ENCODE results near the gene ABL1. TPM values are rescaled to one million over a fixed set of nuclear protein-coding genes. Genes with fewer than 3 reads are reported as not detected.
A peak's percentile ranks its signal among the peaks of the same experiment; 100 is the strongest.
"Not testable (repeated sequence)": the region's sequence is repeated elsewhere in the genome, so short reads cannot be mapped to it uniquely, and the experiment has no call there.

The ABL1 gene
- total RNA-seq, 6 experiments from 2014 or later, result 56.0 to 63.5 (median 62.8) TPM

DNA sequence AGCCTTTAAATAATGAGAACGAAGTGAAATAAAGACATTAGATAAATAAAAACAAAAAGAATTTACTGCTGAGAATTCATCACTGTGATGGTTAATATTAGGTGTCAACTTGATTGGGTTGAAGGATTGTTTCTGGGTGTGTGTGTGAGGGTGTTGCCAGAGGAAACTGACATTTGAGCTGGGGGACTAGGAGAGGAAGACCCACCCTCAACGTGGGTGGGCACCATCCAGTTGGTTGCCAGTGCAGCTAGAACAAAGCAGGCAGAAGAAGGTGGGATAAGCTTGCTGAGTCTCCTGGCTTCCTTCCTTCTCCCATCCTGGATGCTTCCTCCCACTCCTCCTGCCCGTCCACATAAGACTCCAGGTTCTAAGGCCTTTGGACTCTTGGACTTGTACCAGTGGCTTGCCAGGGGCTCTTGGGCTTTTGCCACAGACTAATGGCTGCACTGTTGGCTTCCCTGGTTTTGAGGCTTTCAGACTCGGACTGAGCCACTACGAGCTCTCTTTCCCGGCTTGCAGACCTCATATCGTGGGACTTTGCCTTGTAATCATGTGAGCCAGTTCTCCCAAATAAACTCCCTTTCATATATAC is 43.7 kb upstream of the ABL1 start:
- peaks cover 17% of the 10 kb centered on the region for H3K36me3 Mint-ChIP-seq (ENCODE audit: low read depth)
- peaks cover 17% of the 10 kb centered on the region for H3K9me3 Mint-ChIP-seq
- no peak overlapping the region for H3K4me3 Mint-ChIP-seq
- TF ChIP-seq, protein P1, sequence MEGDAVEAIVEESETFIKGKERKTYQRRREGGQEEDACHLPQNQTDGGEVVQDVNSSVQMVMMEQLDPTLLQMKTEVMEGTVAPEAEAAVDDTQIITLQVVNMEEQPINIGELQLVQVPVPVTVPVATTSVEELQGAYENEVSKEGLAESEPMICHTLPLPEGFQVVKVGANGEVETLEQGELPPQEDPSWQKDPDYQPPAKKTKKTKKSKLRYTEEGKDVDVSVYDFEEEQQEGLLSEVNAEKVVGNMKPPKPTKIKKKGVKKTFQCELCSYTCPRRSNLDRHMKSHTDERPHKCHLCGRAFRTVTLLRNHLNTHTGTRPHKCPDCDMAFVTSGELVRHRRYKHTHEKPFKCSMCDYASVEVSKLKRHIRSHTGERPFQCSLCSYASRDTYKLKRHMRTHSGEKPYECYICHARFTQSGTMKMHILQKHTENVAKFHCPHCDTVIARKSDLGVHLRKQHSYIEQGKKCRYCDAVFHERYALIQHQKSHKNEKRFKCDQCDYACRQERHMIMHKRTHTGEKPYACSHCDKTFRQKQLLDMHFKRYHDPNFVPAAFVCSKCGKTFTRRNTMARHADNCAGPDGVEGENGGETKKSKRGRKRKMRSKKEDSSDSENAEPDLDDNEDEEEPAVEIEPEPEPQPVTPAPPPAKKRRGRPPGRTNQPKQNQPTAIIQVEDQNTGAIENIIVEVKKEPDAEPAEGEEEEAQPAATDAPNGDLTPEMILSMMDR (IDR thresholded peaks at IDR 0.05), result no peak
- H3K27ac Mint-ChIP-seq, result no peak overlapping the region
- H3K4me1 Mint-ChIP-seq (ENCODE audit: low read depth), result peaks cover 16% of the 10 kb centered on the region
- peaks cover 2% of the 10 kb centered on the region; the same call in 1 of the 2 replicates for H3K27me3 Mint-ChIP-seq (ENCODE audit: insufficient read depth)
- no peak for DNase-seq

DNA sequence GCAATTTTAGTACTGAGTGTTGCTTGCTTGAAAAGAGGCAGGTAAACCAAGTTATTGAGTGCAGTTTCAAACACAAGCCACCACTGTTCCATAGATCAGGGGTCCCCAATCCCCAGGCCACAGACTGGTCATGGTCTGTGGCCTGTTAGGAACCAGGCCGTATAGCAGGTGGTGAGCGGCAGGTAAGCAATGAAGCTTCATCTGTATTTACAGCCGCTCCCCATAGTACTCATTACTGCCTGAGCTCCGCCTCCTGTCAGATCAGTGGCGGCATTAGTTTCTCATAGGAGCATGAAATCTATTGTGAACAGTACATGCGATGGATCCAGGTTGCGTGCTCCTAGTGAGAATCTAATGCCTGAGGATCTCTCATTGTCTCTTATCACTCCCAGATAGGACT is 41.5 kb upstream of the ABL1 start:
- H3K27ac Mint-ChIP-seq, result no peak overlapping the region
- DNase-seq, result no peak
- H3K27me3 Mint-ChIP-seq (ENCODE audit: insufficient read depth), result no peaks in the 10 kb centered on the region; the same call in 1 of the 2 replicates
- H3K36me3 Mint-ChIP-seq (ENCODE audit: low read depth), result peaks cover 17% of the 10 kb centered on the region
- peaks cover 16% of the 10 kb centered on the region for H3K4me1 Mint-ChIP-seq (ENCODE audit: low read depth)
- TF ChIP-seq, protein P1 (IDR thresholded peaks at IDR 0.05), result no peak
- H3K9me3 Mint-ChIP-seq, result peaks cover 17% of the 10 kb centered on the region
- H3K4me3 Mint-ChIP-seq, result no peak overlapping the region

DNA sequence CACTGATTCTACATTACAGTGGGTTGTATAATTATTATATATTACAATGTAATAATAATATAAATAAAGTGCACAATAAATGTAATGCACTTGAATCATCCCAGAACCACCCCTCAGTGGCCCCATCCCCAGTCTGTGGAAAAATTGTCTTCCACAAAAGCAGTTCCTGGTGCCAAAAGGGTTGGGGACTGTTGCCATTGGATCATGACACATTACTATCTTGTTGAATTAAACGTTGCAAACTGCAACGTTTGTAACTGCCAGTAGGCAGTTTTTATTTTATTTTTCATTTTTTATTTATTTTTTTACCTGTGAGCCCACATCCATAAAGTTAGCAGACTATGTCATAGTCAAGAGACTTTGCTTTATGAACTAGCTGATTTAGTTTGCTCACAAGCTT is 41.0 kb upstream of the ABL1 start:
- not testable (repeated sequence) for H3K27ac Mint-ChIP-seq; DNase-seq; H3K4me3 Mint-ChIP-seq; H3K27me3 Mint-ChIP-seq (ENCODE audit: insufficient read depth)
- H3K9me3 Mint-ChIP-seq, result peaks cover 12% of the 10 kb centered on the region
- peaks cover 12% of the 10 kb centered on the region for H3K36me3 Mint-ChIP-seq (ENCODE audit: low read depth)
- peaks cover 16% of the 10 kb centered on the region for H3K4me1 Mint-ChIP-seq (ENCODE audit: low read depth)

DNA sequence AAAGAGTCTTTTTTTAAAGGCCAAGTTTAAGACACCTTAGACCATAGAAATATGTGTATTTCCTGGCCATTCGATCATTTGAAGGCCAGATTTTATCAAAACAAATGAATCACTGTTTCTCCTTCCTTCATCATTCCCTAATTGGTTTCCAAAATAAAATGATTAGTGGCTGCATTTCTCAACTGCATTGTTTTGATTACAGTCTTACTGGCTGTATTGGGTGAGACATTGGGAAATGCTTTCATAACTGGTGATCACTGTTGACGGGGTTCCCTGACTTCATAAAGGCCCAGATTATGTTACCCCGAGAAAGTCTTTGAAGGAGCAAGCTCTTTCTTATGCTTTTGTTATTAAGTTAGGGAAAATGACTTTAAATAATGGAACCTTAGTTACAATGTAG is 40.6 kb upstream of the ABL1 start:
- H3K27ac Mint-ChIP-seq, result peak overlapping the region; percentile 83
- peak; percentile 75 for DNase-seq
- H3K36me3 Mint-ChIP-seq (ENCODE audit: low read depth); H3K9me3 Mint-ChIP-seq; H3K4me3 Mint-ChIP-seq; H3K27me3 Mint-ChIP-seq (ENCODE audit: insufficient read depth): not testable (repeated sequence)
- peaks cover 16% of the 10 kb centered on the region for H3K4me1 Mint-ChIP-seq (ENCODE audit: low read depth)

DNA sequence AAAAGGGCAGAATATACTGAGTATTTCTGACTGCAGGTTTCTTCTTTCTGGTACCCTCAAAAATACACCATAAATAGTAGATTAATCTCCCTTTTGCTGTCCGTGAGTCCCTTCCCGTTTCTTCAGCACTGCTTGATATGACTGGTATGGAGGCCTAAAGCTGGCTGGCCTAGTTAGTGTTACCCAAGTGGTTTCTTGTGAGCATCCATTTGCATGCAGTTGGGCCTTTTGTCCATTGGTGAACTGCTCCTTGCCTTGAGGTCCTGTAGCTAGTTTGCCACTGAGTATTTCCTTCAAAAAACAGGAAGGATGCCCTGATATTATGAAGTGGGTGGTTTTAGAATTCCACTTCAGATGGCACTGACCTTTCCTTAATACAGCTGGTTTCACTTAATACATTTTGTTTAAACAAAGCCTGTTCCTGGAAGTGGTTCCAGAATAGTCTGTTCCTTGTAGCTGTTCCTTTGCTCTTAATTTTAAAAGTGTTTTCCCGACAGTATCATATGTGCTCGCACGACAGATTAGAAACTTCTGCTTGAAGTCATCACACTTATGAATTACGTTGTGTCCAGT is 40.0 kb upstream of the ABL1 start:
- Mint-ChIP-seq H3K9me3 (peaks cover 3% of the 10 kb centered on the region), H3K4me1 (ENCODE audit: low read depth) (peaks cover 16% of the 10 kb centered on the region), H3K4me3 (peak overlapping the region; percentile 55; the same call in 1 of the 2 replicates), H3K36me3 (ENCODE audit: low read depth) (peaks cover 2% of the 10 kb centered on the region), H3K27ac (peak overlapping the region; percentile 83), H3K27me3 (ENCODE audit: insufficient read depth) (no peaks in the 10 kb centered on the region; the same call in 1 of the 2 replicates)
- TF ChIP-seq, protein P1 (IDR thresholded peaks at IDR 0.05), result no peak
- no peak for DNase-seq

DNA sequence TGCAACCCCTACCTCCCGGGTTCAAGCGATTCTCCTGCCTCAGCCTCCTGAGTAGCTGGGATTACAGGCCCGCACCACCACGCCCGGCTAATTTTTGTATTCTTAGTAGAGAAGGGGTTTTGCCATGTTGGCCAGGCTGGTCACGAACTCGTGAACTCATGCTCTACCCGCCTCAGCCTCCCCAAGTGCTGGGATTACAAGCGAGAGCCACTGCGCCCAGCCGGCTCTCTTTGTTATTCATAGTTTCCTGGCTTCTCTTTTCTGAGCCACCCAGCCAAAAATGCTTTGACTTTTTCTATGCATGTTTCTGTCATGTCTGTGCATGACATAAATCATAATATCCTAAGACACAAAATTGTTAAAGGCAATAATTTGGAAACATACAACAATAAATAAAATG is 31.9 kb upstream of the ABL1 start:
- H3K36me3 Mint-ChIP-seq (ENCODE audit: low read depth); DNase-seq; H3K27me3 Mint-ChIP-seq (ENCODE audit: insufficient read depth); H3K27ac Mint-ChIP-seq; H3K9me3 Mint-ChIP-seq; H3K4me3 Mint-ChIP-seq: not testable (repeated sequence)
- peaks cover 12% of the 10 kb centered on the region for H3K4me1 Mint-ChIP-seq (ENCODE audit: low read depth)

DNA sequence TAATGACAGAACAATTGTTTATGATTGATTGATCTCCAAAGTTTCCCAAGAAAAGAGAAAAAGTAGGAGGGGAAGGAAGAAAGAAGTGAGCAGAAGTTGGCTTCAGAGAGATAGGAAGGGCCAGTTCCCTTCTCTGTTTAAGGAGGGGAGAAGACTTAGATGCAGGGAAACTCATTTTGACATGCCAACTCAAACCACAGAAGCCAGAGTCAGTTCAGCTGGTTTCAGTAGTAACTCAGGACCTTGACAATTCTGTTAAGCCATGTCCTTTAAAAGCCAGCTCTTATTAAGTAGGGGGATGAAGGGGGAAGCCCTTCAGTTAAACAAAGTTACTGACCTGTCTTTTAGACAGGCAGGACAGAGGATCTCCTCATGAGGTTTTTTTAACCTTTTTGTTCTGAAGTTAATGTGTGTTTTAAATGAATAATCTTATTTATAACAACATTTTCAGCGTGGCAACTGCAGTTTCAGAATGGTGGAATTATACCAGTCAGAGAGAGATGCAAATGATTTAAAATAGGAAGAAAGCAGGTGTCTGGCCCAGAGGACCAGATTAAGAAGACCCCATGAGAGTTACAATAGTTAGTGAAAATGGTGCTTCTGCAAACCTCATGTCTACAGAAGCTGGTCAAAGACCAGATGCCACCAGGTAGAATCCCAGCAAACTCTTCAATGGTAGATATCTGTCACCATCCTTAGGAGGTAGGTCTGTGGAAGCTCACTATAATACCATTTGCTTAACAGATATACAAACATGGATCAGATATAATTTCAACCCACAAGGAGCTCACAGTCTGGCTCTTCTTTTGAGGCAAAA is 29.3 kb upstream of the ABL1 start:
- Mint-ChIP-seq H3K4me3 (no peak overlapping the region), H3K9me3 (peaks cover 9% of the 10 kb centered on the region; the same call in 1 of the 2 replicates), H3K27me3 (ENCODE audit: insufficient read depth) (no peaks in the 10 kb centered on the region), H3K36me3 (ENCODE audit: low read depth) (peaks cover 21% of the 10 kb centered on the region), H3K4me1 (ENCODE audit: low read depth) (peaks cover 22% of the 10 kb centered on the region), H3K27ac (peak overlapping the region; percentile 51; the same call in 1 of the 2 replicates)
- TF ChIP-seq, protein P1 (IDR thresholded peaks at IDR 0.05), result no peak
- no peak for DNase-seq
